Fibroblast of the aortic adventitia (primary cell): Measurements from ENCODE around the gene PXN. TPM values are rescaled to one million over a fixed set of nuclear protein-coding genes. Genes with fewer than 3 reads are reported as not detected.

Source experiments
- DNase-seq: peaks from one replicate; pipeline ENCODE4 v3.0.0-alpha.2; 2010; ENCODE audit warnings: low read depth
- H3K4me3 ChIP-seq: 2 replicates; pipeline ENCODE4 v1.5.1; 2011; ENCODE audit warnings: low read depth, mild to moderate bottlenecking, control low read depth, low read length, moderate library complexity
- CTCF ChIP-seq: IDR thresholded peaks from 2 replicates; pipeline ENCODE4 v1.5.1; 2011; ENCODE audit warnings: mild to moderate bottlenecking, low read length, control low read depth, inconsistent platforms; ENCODE audit not compliant: insufficient read depth
- total RNA-seq: library from RNA; depleted of rRNA; stranded (reverse); fragments of >200 nt; gene quantifications from 2 replicates; pipeline ENCODE4 v1.2.3, GENCODE V29; 2012; ENCODE audit warnings: low replicate concordance

The PXN gene
- total RNA-seq, 1 donor: 68.3 TPM

DNA sequence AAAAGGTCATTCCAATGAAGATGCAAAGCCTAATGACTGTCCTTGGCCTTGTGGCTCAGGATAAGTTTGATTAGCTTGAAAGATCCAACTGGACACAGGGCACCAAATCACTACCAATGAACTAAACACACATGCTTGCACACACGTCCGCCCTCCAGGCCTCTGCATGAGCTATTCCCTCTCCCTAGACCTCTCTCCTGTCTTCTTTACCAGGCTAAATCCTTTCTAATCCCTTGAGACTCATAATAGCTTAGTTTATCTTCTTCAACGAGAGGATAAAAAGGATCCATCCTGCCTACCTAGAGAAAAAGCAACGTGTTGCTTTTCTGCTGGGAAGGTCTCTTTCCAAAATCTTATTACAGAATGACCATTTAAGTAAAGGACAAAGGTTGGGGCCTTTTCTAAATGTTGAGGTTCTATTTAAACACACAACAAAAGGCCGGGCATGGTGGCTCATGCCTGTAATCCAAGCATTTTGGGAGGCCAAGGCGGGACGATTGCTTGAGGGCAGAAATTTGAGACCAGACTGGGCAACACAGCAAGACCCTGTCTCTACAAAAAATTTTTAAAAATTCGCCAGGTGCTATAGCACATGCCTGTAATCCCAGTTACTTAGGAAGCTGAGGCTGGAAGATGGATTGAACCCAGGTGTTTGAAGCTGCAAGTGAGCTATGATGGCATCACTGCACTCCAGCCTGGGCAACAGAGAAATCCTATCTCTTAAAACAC lies 22.4 kb downstream of the PXN start:
- TF ChIP-seq CTCF: no peak
- no peak for DNase-seq
- no peak overlapping the region for H3K4me3 ChIP-seq

GRCh38 chr12:120242275-120242799 lies 23.2 kb downstream of the PXN start:
- no peak for TF ChIP-seq CTCF
- no peak for DNase-seq
- H3K4me3 ChIP-seq: no peak overlapping the region

DNA sequence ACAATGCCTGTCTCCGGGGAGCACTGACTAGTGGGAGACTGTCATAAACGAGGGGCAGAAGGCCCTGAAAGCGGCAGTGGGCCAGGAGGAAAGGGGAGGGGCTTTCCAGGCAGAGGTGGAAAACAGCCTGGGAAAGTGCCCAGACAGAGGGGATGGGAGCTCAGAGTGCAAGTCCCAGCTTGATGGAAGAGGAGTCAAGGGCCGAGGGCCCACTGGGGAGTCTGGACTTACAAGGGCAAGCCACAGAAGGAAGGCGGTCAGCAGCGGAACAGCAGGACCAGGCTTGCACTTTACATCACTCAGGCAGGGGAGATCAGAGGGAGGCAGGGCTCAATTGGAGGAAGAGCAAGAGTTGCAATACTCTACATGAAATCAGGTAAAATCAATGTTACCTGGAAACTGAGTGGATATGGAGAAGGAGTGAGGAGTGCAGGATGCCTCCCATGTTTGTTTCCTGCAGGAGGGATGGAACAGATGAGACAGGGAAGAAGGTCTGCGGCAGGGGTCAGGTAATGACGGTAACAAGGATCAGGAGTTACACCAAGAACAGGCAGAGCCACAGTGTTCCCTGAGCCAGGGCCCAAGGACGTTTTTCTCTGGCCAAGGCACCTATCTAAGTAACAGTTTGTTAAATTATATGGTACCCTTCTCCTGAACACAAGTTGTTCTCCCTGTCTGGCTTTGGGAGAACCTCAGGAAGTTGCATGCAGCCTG lies 23.8 kb downstream of the PXN start:
- peak overlapping the region; percentile 3 for H3K4me3 ChIP-seq
- no peak for DNase-seq
- TF ChIP-seq CTCF: no peak

GRCh38 chr12:120240495-120240833 lies 25.1 kb downstream of the PXN start:
- no peak for TF ChIP-seq CTCF
- no peak for DNase-seq
- H3K4me3 ChIP-seq: no peak overlapping the region

DNA sequence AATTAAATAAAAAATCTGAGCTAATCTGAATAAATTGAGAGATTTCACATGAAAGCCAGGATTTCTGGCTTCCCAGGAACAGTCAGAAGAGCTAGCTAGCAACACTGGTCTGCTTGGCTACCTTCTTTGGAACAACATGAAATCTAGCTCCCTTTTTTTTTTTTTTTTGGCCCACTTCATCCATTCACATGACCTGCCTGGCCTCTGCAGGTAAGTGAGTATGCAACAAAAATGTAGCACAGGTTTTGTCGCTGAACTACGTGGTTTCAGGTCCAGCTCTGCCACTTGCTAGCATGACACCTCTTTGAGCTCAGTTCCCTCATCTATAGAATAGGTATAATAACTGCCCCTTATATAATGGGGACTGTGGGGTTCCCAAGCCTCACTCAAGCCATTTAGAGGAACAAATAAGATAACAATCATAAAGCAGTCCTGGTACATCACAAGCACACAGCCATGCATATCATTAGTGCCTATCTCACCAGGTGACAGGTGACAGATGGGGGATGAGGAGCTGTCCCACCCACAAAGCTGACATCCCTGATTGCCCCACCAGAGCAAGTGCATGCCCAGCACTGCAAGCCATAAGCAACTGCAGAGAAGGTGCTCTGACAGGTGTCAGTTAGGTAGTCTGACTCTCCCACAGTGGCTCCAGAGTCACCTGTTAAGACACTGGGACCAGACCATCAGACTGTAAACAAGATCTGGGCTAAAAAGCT lies 25.6 kb downstream of the PXN start:
- DNase-seq: no peak
- no peak for TF ChIP-seq CTCF
- H3K4me3 ChIP-seq: no peak overlapping the region

DNA sequence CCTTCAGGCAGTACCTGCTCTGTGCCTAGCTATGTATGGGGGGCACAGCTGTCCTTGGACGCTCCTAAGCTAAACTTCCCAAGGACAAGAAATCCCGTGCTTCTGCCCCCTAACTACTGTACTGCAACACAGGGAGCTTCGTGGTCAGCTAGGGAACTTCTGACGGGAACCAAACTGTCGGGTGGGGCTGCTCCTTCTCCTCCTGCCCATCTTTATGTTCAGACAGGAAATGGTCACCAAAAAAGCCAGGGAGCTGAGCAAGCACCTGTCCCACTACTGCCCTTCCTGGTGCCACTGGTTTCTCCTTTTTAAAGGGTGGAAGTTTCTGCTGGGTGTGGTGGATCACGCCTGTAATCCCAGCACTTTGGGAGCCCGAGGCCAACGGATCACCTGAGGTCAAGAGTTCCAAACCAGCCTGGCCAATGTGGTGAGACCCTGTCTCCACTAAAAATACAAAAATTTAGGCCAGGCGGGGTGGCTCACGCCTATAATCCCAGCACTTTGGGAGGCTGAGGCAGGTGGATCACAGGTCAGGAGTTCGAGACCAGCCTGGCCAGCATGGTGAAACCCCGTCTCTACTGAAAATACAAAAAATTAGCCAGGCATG lies 26.6 kb downstream of the PXN start:
- H3K4me3 ChIP-seq: no peak overlapping the region
- DNase-seq: no peak
- TF ChIP-seq CTCF: no peak
